HEK293 (cell line): ENCODE data around the gene FBXO27.

ENCODE experiments used
- IKZF3 ChIP-seq: fragments of 450-650 bp; IDR thresholded peaks from 2 replicates; pipeline ENCODE4 v1.5.0; 2018; ENCODE audit warnings: missing biosample characterization, mild to moderate bottlenecking, missing genetic modification characterization, moderate library complexity
- KLF9 ChIP-seq: fragments of 450-650 bp; formaldehyde crosslinking; IDR thresholded peaks from 2 replicates; pipeline ENCODE4 v1.5.1; 2016; ENCODE audit warnings: missing biosample characterization, missing genetic modification characterization, low read depth
- OVOL3 ChIP-seq: fragments of 450-650 bp; formaldehyde crosslinking; IDR thresholded peaks from 2 replicates; pipeline ENCODE4 v1.5.1; 2016; ENCODE audit warnings: missing biosample characterization, missing genetic modification characterization
- PATZ1 ChIP-seq: fragments of 450-650 bp; formaldehyde crosslinking; IDR thresholded peaks from 2 replicates; pipeline ENCODE4 v1.5.1; 2016; ENCODE audit warnings: missing biosample characterization, missing genetic modification characterization
- TCF7L2 ChIP-seq: IDR thresholded peaks from 2 replicates; pipeline ENCODE4 v1.6.1; 2011; ENCODE audit warnings: low read depth, mild to moderate bottlenecking, inconsistent platforms, low read length, moderate library complexity, borderline replicate concordance
- TRIM28 ChIP-seq: IDR thresholded peaks from 2 replicates; pipeline ENCODE4 v1.6.1; 2011; ENCODE audit warnings: low read length, control low read depth, borderline replicate concordance
- ZBTB26 ChIP-seq: fragments of 450-650 bp; formaldehyde crosslinking; optimal IDR thresholded peaks from 2 replicates; pipeline ENCODE3; 2016; ENCODE audit warnings: missing biosample characterization, mild to moderate bottlenecking, missing genetic modification characterization
- ZFHX2 ChIP-seq: fragments of 450-650 bp; formaldehyde crosslinking; conservative IDR thresholded peaks from 2 replicates; pipeline ENCODE4 v1.5.1; 2016; ENCODE audit warnings: missing biosample characterization, missing genetic modification characterization
- ZFP37 ChIP-seq: fragments of 450-650 bp; formaldehyde crosslinking; IDR thresholded peaks from 2 replicates; pipeline ENCODE4 v1.5.1; 2016; ENCODE audit warnings: missing biosample characterization, missing genetic modification characterization
- ZFP69B ChIP-seq: fragments of 450-650 bp; formaldehyde crosslinking; IDR thresholded peaks from 2 replicates; pipeline ENCODE4 v1.5.1; 2016; ENCODE audit warnings: missing biosample characterization, missing genetic modification characterization
- ZNF10 ChIP-seq: fragments of 450-650 bp; formaldehyde crosslinking; IDR thresholded peaks from 2 replicates; pipeline ENCODE4 v1.5.1; 2017; ENCODE audit warnings: missing biosample characterization, missing genetic modification characterization
- ZNF114 ChIP-seq: fragments of 450-650 bp; formaldehyde crosslinking; IDR thresholded peaks from 2 replicates; pipeline ENCODE4 v1.5.0; 2017; ENCODE audit warnings: missing biosample characterization, missing genetic modification characterization
- ZNF155 ChIP-seq: fragments of 450-650 bp; formaldehyde crosslinking; IDR thresholded peaks from 2 replicates; pipeline ENCODE4 v1.5.1; 2016; ENCODE audit warnings: missing biosample characterization, missing genetic modification characterization
- ZNF175 ChIP-seq: fragments of 450-650 bp; formaldehyde crosslinking; IDR thresholded peaks from 2 replicates; pipeline ENCODE4 v1.5.1; 2016; ENCODE audit warnings: missing biosample characterization, missing genetic modification characterization
- ZNF202 ChIP-seq: fragments of 450-650 bp; formaldehyde crosslinking; IDR thresholded peaks from 2 replicates; pipeline ENCODE4 v1.5.1; 2016; ENCODE audit warnings: missing biosample characterization, missing genetic modification characterization, borderline replicate concordance
- ZNF221 ChIP-seq: fragments of 450-650 bp; formaldehyde crosslinking; IDR thresholded peaks from 2 replicates; pipeline ENCODE4 v1.5.1; 2017; ENCODE audit warnings: missing biosample characterization, missing genetic modification characterization, borderline replicate concordance
- ZNF274 ChIP-seq, 2 experiments: fragments of 200-500 bp in 1 of 2; fragments of 450-650 bp in 1 of 2; sonication (Bioruptor generic) in 1 of 2; formaldehyde crosslinking in 1 of 2; IDR thresholded peaks; 2 replicates each; pipeline versions ENCODE4 v1.5.1 to v1.6.1; 2014 to 2016; ENCODE audit warnings: borderline replicate concordance in 1 of 2, inconsistent platforms in 1 of 2, low read length in 1 of 2, missing biosample characterization in 1 of 2, missing genetic modification characterization in 1 of 2
- ZNF292 ChIP-seq: fragments of 450-650 bp; formaldehyde crosslinking; IDR thresholded peaks from 2 replicates; pipeline ENCODE4 v1.5.1; 2016; ENCODE audit warnings: low read depth, missing biosample characterization, missing genetic modification characterization, borderline replicate concordance
- ZNF302 ChIP-seq: fragments of 450-650 bp; formaldehyde crosslinking; IDR thresholded peaks from 2 replicates; pipeline ENCODE4 v1.5.1; 2016; ENCODE audit warnings: missing biosample characterization, missing genetic modification characterization, low read depth
- ZNF366 ChIP-seq: fragments of 450-650 bp; formaldehyde crosslinking; conservative IDR thresholded peaks from 2 replicates; pipeline ENCODE4 v1.5.1; 2016; ENCODE audit warnings: missing biosample characterization, missing genetic modification characterization
- ZNF514 ChIP-seq: fragments of 450-650 bp; formaldehyde crosslinking; IDR thresholded peaks from 2 replicates; pipeline ENCODE4 v1.5.1; 2016; ENCODE audit warnings: missing biosample characterization, missing genetic modification characterization
- ZNF558 ChIP-seq: fragments of 450-650 bp; formaldehyde crosslinking; IDR thresholded peaks from 2 replicates; pipeline ENCODE4 v1.5.1; 2016; ENCODE audit warnings: missing biosample characterization, missing genetic modification characterization
- ZNF670 ChIP-seq: fragments of 450-650 bp; formaldehyde crosslinking; IDR thresholded peaks from 2 replicates; pipeline ENCODE4 v1.5.1; 2016; ENCODE audit warnings: missing biosample characterization, missing genetic modification characterization, low read depth
- ZXDB ChIP-seq: fragments of 450-650 bp; formaldehyde crosslinking; IDR thresholded peaks from 2 replicates; pipeline ENCODE4 v1.5.1; 2016; ENCODE audit warnings: missing biosample characterization, missing genetic modification characterization
- TF ChIP-seq, protein P1 (sequence below): fragments of 450-650 bp; formaldehyde crosslinking; IDR thresholded peaks from 2 replicates; pipeline ENCODE4 v1.5.1; 2016; ENCODE audit warnings: missing biosample characterization, missing genetic modification characterization
- TF ChIP-seq, protein P2 (sequence below): fragments of 450-650 bp; formaldehyde crosslinking; IDR thresholded peaks from 2 replicates; pipeline ENCODE4 v1.5.1; 2016; ENCODE audit warnings: missing biosample characterization, missing genetic modification characterization
- TF ChIP-seq, protein P3 (sequence below): fragments of 450-650 bp; IDR thresholded peaks from 2 replicates; pipeline ENCODE4 v1.5.1; 2018; ENCODE audit warnings: missing biosample characterization, mild to moderate bottlenecking, missing genetic modification characterization

FBXO27 gene

DNA sequence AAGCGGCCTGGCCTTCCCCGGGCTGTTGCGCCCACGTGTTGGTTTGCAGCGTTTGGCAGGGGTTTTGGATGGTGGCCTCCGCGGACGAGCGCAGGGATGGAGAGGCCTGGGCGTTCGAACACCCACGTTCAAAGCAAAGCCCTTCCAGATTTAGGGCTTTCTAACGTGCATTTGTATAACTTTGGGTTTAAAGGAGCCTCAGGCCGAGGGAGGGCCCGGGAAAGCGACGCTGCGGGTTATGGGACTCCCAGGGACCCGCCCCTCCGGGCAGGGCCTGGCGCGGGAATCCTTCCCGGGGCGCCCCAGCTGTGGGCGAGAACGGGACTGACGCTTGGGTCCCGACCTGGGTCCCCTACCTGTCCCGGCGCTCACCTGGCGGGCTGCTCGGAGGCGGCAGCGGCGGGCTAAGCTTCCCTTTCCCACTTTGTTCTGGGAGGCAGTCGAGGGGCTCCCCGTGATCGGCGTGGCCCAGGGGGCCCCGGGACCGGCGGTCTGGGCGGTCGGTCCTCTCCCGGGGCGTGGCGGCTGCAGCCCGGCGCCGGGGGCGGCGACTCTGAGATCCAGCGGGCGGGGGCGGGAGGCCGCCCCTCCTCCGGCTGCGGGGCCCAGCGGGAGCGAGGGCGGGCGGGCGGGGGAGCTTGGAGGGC is 57.0 kb downstream of the FBXO27 start, which contains the start of gene FBXO17 (continued):
- TF ChIP-seq PATZ1 (tag by site-specific recombination) (peak; percentile 94), ZNF366 (tag by site-specific recombination) (peak; percentile 68), ZFP37 (tag by site-specific recombination) (peak; percentile 94; the same call in 1 of the 2 replicates), ZNF202 (tag by site-specific recombination) (no peak), TRIM28 (no peak), OVOL3 (tag by site-specific recombination) (peak; percentile 52; the same call in 1 of the 2 replicates), KLF9 (tag by site-specific recombination) (peak; percentile 96), ZNF221 (tag by site-specific recombination) (0 out of 2 replicates have a peak, but pooled peaks have one; percentile 77), ZNF558 (tag by site-specific recombination) (no peak), ZNF274 (IDR thresholded peaks at IDR 0.05; ENCODE audit: low read length) (no peak), ZNF274 (tag by site-specific recombination; IDR thresholded peaks at IDR 0.05; ENCODE audit: borderline replicate concordance) (no peak), ZNF670 (tag by site-specific recombination) (no peak), ZNF302 (no peak), ZXDB (tag by site-specific recombination) (peak; percentile 99), ZBTB26 (peak; percentile 92), ZNF292 (tag by site-specific recombination) (no peak), ZFHX2 (tag by site-specific recombination) (peak; percentile 98), ZNF175 (no peak), IKZF3 (peak; percentile 99), ZNF114 (no peak), ZNF514 (tag by site-specific recombination) (no peak), ZNF155 (tag by site-specific recombination) (no peak), ZNF10 (tag by site-specific recombination) (no peak; the same call in none of the 2 replicates), ZFP69B (tag by site-specific recombination) (peak; percentile 94), TCF7L2 (no peak)
- TF ChIP-seq, protein P1, sequence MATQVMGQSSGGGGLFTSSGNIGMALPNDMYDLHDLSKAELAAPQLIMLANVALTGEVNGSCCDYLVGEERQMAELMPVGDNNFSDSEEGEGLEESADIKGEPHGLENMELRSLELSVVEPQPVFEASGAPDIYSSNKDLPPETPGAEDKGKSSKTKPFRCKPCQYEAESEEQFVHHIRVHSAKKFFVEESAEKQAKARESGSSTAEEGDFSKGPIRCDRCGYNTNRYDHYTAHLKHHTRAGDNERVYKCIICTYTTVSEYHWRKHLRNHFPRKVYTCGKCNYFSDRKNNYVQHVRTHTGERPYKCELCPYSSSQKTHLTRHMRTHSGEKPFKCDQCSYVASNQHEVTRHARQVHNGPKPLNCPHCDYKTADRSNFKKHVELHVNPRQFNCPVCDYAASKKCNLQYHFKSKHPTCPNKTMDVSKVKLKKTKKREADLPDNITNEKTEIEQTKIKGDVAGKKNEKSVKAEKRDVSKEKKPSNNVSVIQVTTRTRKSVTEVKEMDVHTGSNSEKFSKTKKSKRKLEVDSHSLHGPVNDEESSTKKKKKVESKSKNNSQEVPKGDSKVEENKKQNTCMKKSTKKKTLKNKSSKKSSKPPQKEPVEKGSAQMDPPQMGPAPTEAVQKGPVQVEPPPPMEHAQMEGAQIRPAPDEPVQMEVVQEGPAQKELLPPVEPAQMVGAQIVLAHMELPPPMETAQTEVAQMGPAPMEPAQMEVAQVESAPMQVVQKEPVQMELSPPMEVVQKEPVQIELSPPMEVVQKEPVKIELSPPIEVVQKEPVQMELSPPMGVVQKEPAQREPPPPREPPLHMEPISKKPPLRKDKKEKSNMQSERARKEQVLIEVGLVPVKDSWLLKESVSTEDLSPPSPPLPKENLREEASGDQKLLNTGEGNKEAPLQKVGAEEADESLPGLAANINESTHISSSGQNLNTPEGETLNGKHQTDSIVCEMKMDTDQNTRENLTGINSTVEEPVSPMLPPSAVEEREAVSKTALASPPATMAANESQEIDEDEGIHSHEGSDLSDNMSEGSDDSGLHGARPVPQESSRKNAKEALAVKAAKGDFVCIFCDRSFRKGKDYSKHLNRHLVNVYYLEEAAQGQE: no peak
- TF ChIP-seq, protein P2, sequence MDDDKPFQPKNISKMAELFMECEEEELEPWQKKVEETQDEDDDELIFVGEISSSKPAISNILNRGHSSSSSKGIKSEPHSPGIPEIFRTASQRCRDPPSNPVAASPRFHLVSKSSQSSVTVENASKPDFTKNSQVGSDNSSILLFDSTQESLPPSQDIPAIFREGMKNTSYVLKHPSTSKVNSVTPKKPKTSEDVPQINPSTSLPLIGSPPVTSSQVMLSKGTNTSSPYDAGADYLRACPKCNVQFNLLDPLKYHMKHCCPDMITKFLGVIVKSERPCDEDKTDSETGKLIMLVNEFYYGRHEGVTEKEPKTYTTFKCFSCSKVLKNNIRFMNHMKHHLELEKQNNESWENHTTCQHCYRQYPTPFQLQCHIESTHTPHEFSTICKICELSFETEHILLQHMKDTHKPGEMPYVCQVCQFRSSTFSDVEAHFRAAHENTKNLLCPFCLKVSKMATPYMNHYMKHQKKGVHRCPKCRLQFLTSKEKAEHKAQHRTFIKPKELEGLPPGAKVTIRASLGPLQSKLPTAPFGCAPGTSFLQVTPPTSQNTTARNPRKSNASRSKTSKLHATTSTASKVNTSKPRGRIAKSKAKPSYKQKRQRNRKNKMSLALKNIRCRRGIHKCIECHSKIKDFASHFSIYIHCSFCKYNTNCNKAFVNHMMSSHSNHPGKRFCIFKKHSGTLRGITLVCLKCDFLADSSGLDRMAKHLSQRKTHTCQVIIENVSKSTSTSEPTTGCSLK (tag by site-specific recombination): no peak
- TF ChIP-seq, protein P3, sequence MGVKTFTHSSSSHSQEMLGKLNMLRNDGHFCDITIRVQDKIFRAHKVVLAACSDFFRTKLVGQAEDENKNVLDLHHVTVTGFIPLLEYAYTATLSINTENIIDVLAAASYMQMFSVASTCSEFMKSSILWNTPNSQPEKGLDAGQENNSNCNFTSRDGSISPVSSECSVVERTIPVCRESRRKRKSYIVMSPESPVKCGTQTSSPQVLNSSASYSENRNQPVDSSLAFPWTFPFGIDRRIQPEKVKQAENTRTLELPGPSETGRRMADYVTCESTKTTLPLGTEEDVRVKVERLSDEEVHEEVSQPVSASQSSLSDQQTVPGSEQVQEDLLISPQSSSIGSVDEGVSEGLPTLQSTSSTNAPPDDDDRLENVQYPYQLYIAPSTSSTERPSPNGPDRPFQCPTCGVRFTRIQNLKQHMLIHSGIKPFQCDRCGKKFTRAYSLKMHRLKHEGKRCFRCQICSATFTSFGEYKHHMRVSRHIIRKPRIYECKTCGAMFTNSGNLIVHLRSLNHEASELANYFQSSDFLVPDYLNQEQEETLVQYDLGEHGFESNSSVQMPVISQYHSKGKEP (tag by site-specific recombination): peak; percentile 56; the same call in 1 of the 2 replicates
